Stimulated activated CD4-positive, alpha-beta T cell treated with anti-CD3 and anti-CD28 coated beads, Interleukin-15, amount 100 ng/mL, for 24 hours (primary cell): Measurements from ENCODE around the gene KIRREL3.
"Not testable (repeated sequence)": the region's sequence is repeated elsewhere in the genome, so short reads cannot be mapped to it uniquely, and the experiment has no call there.

ENCODE experiments used
- DNase-seq: peaks from one replicate; pipeline ENCODE4 v3.0.0-alpha.2; 2020

The KIRREL3 gene

GRCh38 chr11:126391286-126391954 is 609.1 kb downstream of the KIRREL3 start:
- no peak for DNase-seq

- DNase-seq: no peak
Measured at GRCh38 chr11:126390272-126390867, 610.2 kb downstream of the KIRREL3 start.

GRCh38 chr11:126387857-126388256 is 612.7 kb downstream of the KIRREL3 start:
- no peak for DNase-seq

GRCh38 chr11:126386729-126387071 is 613.9 kb downstream of the KIRREL3 start:
- not testable (repeated sequence) for DNase-seq

- no peak for DNase-seq
Measured at GRCh38 chr11:126385991-126386728, 614.4 kb downstream of the KIRREL3 start.

GRCh38 chr11:126384449-126385070 is 616.0 kb downstream of the KIRREL3 start:
- no peak for DNase-seq

GRCh38 chr11:126383339-126384335 is 616.9 kb downstream of the KIRREL3 start:
- DNase-seq: no peak

- not testable (repeated sequence) for DNase-seq
Measured at GRCh38 chr11:126382641-126383040, 617.9 kb downstream of the KIRREL3 start.

- not testable (repeated sequence) for DNase-seq
Measured at GRCh38 chr11:126381960-126382359, 618.6 kb downstream of the KIRREL3 start.

GRCh38 chr11:126380909-126381308 is 619.7 kb downstream of the KIRREL3 start:
- no peak for DNase-seq

GRCh38 chr11:126378763-126379162 is 621.8 kb downstream of the KIRREL3 start:
- no peak for DNase-seq

- DNase-seq: no peak
Measured at GRCh38 chr11:126375726-126376125, 624.8 kb downstream of the KIRREL3 start.

- not testable (repeated sequence) for DNase-seq
Measured at GRCh38 chr11:126374562-126375300, 625.8 kb downstream of the KIRREL3 start.

GRCh38 chr11:126373389-126374066 is 627.0 kb downstream of the KIRREL3 start:
- DNase-seq: not testable (repeated sequence)
